ENCODE results near the gene SNED1.

The SNED1 gene

GRCh38 chr2:241141214-241141770, 142.9 kb downstream of the SNED1 start:
- Histone ChIP-seq H3K36me3 (ENCODE audit: control insufficient read depth, insufficient read depth, low read length) (no peaks in the 10 kb centered on the region), H3K9me3 (ENCODE audit: control insufficient read depth, low read length) (no peaks in the 10 kb centered on the region), H3K9ac (ENCODE audit: low read length) (no peak overlapping the region), H3K27me3 (ENCODE audit: control insufficient read depth, insufficient read depth, low read length) (no peaks in the 10 kb centered on the region), H3K4me3 (ENCODE audit: low read length) (no peak overlapping the region), H3K4me1 (ENCODE audit: control insufficient read depth, insufficient read depth, low read length) (no peaks in the 10 kb centered on the region)

- Histone ChIP-seq H3K27me3 (ENCODE audit: control insufficient read depth, insufficient read depth, low read length) (no peaks in the 10 kb centered on the region), H3K9ac (ENCODE audit: low read length) (no peak overlapping the region), H3K36me3 (ENCODE audit: control insufficient read depth, insufficient read depth, low read length) (no peaks in the 10 kb centered on the region), H3K4me3 (ENCODE audit: low read length) (no peak overlapping the region), H3K4me1 (ENCODE audit: control insufficient read depth, insufficient read depth, low read length) (no peaks in the 10 kb centered on the region), H3K9me3 (ENCODE audit: control insufficient read depth, low read length) (no peaks in the 10 kb centered on the region)
Observed at GRCh38 chr2:241142063-241142462, 143.6 kb downstream of the SNED1 start.

- Histone ChIP-seq H3K4me3 (ENCODE audit: low read length) (no peak overlapping the region), H3K9me3 (ENCODE audit: control insufficient read depth, low read length) (no peaks in the 10 kb centered on the region), H3K27me3 (ENCODE audit: control insufficient read depth, insufficient read depth, low read length) (no peaks in the 10 kb centered on the region), H3K36me3 (ENCODE audit: control insufficient read depth, insufficient read depth, low read length) (no peaks in the 10 kb centered on the region), H3K4me1 (ENCODE audit: control insufficient read depth, insufficient read depth, low read length) (no peaks in the 10 kb centered on the region), H3K9ac (ENCODE audit: low read length) (no peak overlapping the region)
Observed at GRCh38 chr2:241142593-241142992, 144.2 kb downstream of the SNED1 start.
